GM23338 (cell line): ENCODE results near the gene DHRS12. TPM values are rescaled to one million over a fixed set of nuclear protein-coding genes. Genes with fewer than 3 reads are reported as not detected.

Experiments used
- ATAC-seq: fragments of 200-7000 bp; cut with Tn5 transposase; 3 replicates; pipeline ENCODE4 v1.9.1; 2020
- DNase-seq: peaks from one replicate; pipeline ENCODE4 v3.0.0-alpha.2; 2015; ENCODE audit warnings: low spot score
- H2AFZ ChIP-seq: fragments of 200-600 bp; sonication (generic); 2 replicates; pipeline ENCODE4 v1.8.0; 2016; ENCODE audit warnings: antibody characterized with exemption, mild to moderate bottlenecking, moderate library complexity
- H3F3A ChIP-seq: fragments of 200-600 bp; sonication (generic); replicated peaks from 2 replicates; pipeline ENCODE4 v1.8.0; 2017; ENCODE audit warnings: antibody characterized with exemption, mixed run types, low read depth
- H3K27ac ChIP-seq: fragments of 200-600 bp; sonication (generic); 2 replicates; pipeline ENCODE4 v1.6.1; 2016; ENCODE audit warnings: low read depth
- H3K27me3 ChIP-seq: fragments of 200-600 bp; sonication (generic); 2 replicates; pipeline ENCODE4 v1.8.0; 2016; ENCODE audit warnings: mild to moderate bottlenecking, mixed run types, moderate library complexity; ENCODE audit not compliant: insufficient read depth
- H3K36me3 ChIP-seq: fragments of 200-600 bp; sonication (generic); 2 replicates; pipeline ENCODE4 v1.8.0; 2016; ENCODE audit warnings: mild to moderate bottlenecking; ENCODE audit not compliant: insufficient read depth
- H3K4me1 ChIP-seq: fragments of 200-600 bp; sonication (generic); 2 replicates; pipeline ENCODE4 v1.8.0; 2016; ENCODE audit warnings: mild to moderate bottlenecking, moderate library complexity; ENCODE audit not compliant: insufficient read depth
- H3K4me2 ChIP-seq: fragments of 200-600 bp; sonication (generic); 2 replicates; pipeline ENCODE4 v1.7.1; 2017; ENCODE audit warnings: mixed run types
- H3K4me3 ChIP-seq: fragments of 200-600 bp; sonication (generic); 2 replicates; pipeline ENCODE4 v1.6.1; 2016; ENCODE audit warnings: mixed run types
- H3K79me2 ChIP-seq: fragments of 200-600 bp; sonication (generic); replicated peaks from 2 replicates; pipeline ENCODE4 v1.8.0; 2017; ENCODE audit warnings: mild to moderate bottlenecking; ENCODE audit not compliant: insufficient read depth
- H3K9me2 ChIP-seq: fragments of 200-600 bp; sonication (generic); 2 replicates; pipeline ENCODE4 v1.8.0; 2017; ENCODE audit not compliant: insufficient read depth
- H4K20me1 ChIP-seq: fragments of 200-600 bp; sonication (generic); replicated peaks from 2 replicates; pipeline ENCODE4 v1.8.0; 2017; ENCODE audit warnings: mild to moderate bottlenecking; ENCODE audit not compliant: insufficient read depth
- H3K27ac Mint-ChIP-seq: 2 replicates; pipeline ENCODE4 v1.8.0; 2020; ENCODE audit warnings: inconsistent platforms, mild to moderate bottlenecking, moderate library complexity, mixed read lengths
- H3K27me3 Mint-ChIP-seq: 3 replicates; pipeline ENCODE4 v1.8.0; 2022; ENCODE audit warnings: low read depth, mild to moderate bottlenecking, moderate library complexity, mixed read lengths, inconsistent platforms; ENCODE audit not compliant: insufficient read depth, poor library complexity
- H3K36me3 Mint-ChIP-seq: 3 replicates; pipeline ENCODE4 v1.8.0; 2021; ENCODE audit warnings: low read depth, mild to moderate bottlenecking, inconsistent platforms, moderate library complexity, mixed read lengths
- H3K4me1 Mint-ChIP-seq: 3 replicates; pipeline ENCODE4 v1.8.0; 2020; ENCODE audit warnings: mild to moderate bottlenecking, inconsistent platforms, mixed read lengths
- H3K4me3 Mint-ChIP-seq: 3 replicates; pipeline ENCODE4 v1.8.0; 2021; ENCODE audit warnings: moderate library complexity, mild to moderate bottlenecking, inconsistent platforms, mixed read lengths
- H3K9me3 Mint-ChIP-seq: 3 replicates; pipeline ENCODE4 v1.8.0; 2020; ENCODE audit warnings: moderate library complexity, mild to moderate bottlenecking, inconsistent platforms, mixed read lengths
- ETS1 ChIP-seq: IDR thresholded peaks from 2 replicates; pipeline ENCODE4 v1.6.1; 2016; ENCODE audit warnings: antibody characterized with exemption
- EZH2 ChIP-seq: fragments of 200-600 bp; sonication (generic); IDR thresholded peaks from one replicate; pipeline ENCODE4 v1.8.0; 2017; ENCODE audit warnings: antibody characterized with exemption, mild to moderate bottlenecking, low read depth; ENCODE audit not compliant: unreplicated experiment
- JUNB ChIP-seq: IDR thresholded peaks from one replicate; pipeline ENCODE4 v1.6.1; 2016; ENCODE audit warnings: antibody characterized with exemption; ENCODE audit not compliant: unreplicated experiment
- NANOG ChIP-seq: IDR thresholded peaks from 2 replicates; pipeline ENCODE4 v1.6.1; 2016; ENCODE audit warnings: antibody characterized with exemption, borderline replicate concordance
- REST ChIP-seq: IDR thresholded peaks from one replicate; pipeline ENCODE4 v1.6.1; 2018; ENCODE audit warnings: antibody characterized with exemption; ENCODE audit not compliant: unreplicated experiment
- STAT1 ChIP-seq: IDR thresholded peaks from one replicate; pipeline ENCODE4 v1.6.1; 2016; ENCODE audit warnings: antibody characterized with exemption; ENCODE audit not compliant: unreplicated experiment
- ZNF114 ChIP-seq: fragments of 250-450 bp; sonication (Bioruptor Pico); IDR thresholded peaks from 2 replicates; pipeline ENCODE4 v1.5.0; 2020; ENCODE audit warnings: mild to moderate bottlenecking, moderate library complexity
- ZNF331 ChIP-seq: fragments of 250-450 bp; sonication (Bioruptor Pico); IDR thresholded peaks from 2 replicates; pipeline ENCODE4 v1.5.0; 2020; ENCODE audit warnings: low read depth, mild to moderate bottlenecking, moderate library complexity
- ZNF462 ChIP-seq: fragments of 250-450 bp; sonication (Bioruptor Pico); IDR thresholded peaks from 2 replicates; pipeline ENCODE4 v1.5.0; 2020; ENCODE audit warnings: mild to moderate bottlenecking, moderate library complexity
- polyA plus RNA-seq: library from polyadenylated mRNA; unstranded; fragments of >200 nt; fragmentation: Nextera tagmentation; extraction: Ambion mirVana; gene quantifications from 2 replicates; pipeline ENCODE4 v1.2.1, GENCODE V29; 2016
- total RNA-seq: library from RNA; depleted of rRNA; stranded (reverse); fragments of >200 nt; shearing (Covaris generic); gene quantifications from 2 replicates; pipeline ENCODE4 v1.2.3, GENCODE V29; 2014
- TF ChIP-seq, protein P1 (sequence below), 2 experiments: fragments of 200-600 bp in 1 of 2; sonication (generic) in 1 of 2; conservative IDR thresholded peaks; 2 replicates each; pipeline versions ENCODE4 v1.5.1 to v1.6.1; 2016 to 2017; ENCODE audit warnings: antibody characterized with exemption in 2 of 2, low read depth in 2 of 2, mild to moderate bottlenecking in 2 of 2, moderate library complexity in 1 of 2

The DHRS12 gene
- total and polyA plus RNA-seq, 2 experiments from 2014 or later, result 4.6 to 12.2 TPM

- TF ChIP-seq ZNF462 (CRISPR knock-in tag), result no peak
Measured at GRCh38 chr13:51776179-51776578, 27.8 kb downstream of the DHRS12 start (continued).

DNA sequence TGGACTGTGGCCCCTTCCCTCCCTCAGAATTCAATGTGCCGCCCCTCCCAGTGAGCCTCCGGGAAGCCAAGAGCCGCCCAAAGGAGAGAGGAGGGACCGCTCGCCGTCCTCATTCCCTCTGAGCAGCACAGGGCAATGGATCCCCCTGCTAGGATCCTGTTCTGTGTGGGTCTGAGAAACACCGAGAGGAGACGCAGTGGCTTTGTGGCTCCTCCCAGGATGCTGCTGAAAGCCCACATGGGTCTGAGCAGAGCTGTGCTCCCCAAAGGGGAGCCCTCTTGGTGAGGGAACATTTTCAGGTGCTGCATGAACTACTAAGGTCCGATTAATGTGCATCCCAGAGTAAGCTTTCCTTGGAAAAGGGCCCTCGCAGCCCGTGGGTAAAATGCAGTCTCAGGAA lies 30.4 kb downstream of the DHRS12 start:
- peak; percentile 4; the same call in 1 of the 3 replicates for ATAC-seq
- peaks cover 12% of the 10 kb centered on the region for H3K4me1 ChIP-seq
- H4K20me1 ChIP-seq, result no peaks in the 10 kb centered on the region
- H3K4me3 ChIP-seq, result no peak overlapping the region
- peaks cover 3% of the 10 kb centered on the region; the same call in 1 of the 3 replicates for H3K36me3 Mint-ChIP-seq
- no peak overlapping the region for H3K4me3 Mint-ChIP-seq
- H3F3A ChIP-seq, result 0 out of 2 replicates have a peak, but pooled peaks cover 4% of the 10 kb centered on the region
- H3K27me3 ChIP-seq, result no peaks in the 10 kb centered on the region
- H3K9me2 ChIP-seq, result no peaks in the 10 kb centered on the region
- H3K27ac ChIP-seq, result no peak overlapping the region
- no peak overlapping the region for H3K4me2 ChIP-seq
- no peak for DNase-seq
- H3K4me1 Mint-ChIP-seq, result peaks cover 17% of the 10 kb centered on the region
- H3K27me3 Mint-ChIP-seq, result peaks cover 17% of the 10 kb centered on the region
- H3K27ac Mint-ChIP-seq, result no peak overlapping the region
- no peaks in the 10 kb centered on the region for H3K36me3 ChIP-seq
- no peaks in the 10 kb centered on the region for H3K79me2 ChIP-seq
- 0 out of 3 replicates have a peak, but pooled peaks cover 3% of the 10 kb centered on the region for H3K9me3 Mint-ChIP-seq
- no peak overlapping the region for H2AFZ ChIP-seq
- TF ChIP-seq ETS1 (no peak), REST (no peak), NANOG (no peak), STAT1 (no peak), ZNF114 (CRISPR knock-in tag) (no peak), EZH2 (no peak), ZNF331 (no peak), JUNB (no peak)
- TF ChIP-seq, protein P1, sequence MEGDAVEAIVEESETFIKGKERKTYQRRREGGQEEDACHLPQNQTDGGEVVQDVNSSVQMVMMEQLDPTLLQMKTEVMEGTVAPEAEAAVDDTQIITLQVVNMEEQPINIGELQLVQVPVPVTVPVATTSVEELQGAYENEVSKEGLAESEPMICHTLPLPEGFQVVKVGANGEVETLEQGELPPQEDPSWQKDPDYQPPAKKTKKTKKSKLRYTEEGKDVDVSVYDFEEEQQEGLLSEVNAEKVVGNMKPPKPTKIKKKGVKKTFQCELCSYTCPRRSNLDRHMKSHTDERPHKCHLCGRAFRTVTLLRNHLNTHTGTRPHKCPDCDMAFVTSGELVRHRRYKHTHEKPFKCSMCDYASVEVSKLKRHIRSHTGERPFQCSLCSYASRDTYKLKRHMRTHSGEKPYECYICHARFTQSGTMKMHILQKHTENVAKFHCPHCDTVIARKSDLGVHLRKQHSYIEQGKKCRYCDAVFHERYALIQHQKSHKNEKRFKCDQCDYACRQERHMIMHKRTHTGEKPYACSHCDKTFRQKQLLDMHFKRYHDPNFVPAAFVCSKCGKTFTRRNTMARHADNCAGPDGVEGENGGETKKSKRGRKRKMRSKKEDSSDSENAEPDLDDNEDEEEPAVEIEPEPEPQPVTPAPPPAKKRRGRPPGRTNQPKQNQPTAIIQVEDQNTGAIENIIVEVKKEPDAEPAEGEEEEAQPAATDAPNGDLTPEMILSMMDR (conservative IDR thresholded peaks at IDR 0.05; ENCODE audit: low read depth in 2 of 2), result no peak
